Testis (tissue), 2 donors: Measurements from ENCODE around the gene QRFP.

Experiments
- POLR2A ChIP-seq: fragments of 450-650 bp; IDR thresholded peaks from one replicate; pipeline ENCODE4 v1.6.1; 2017; ENCODE audit warnings: antibody characterized with exemption, mild to moderate bottlenecking, moderate library complexity
- TF ChIP-seq, protein P1 (sequence below), 3 experiments: fragments of 450-650 bp in 2 of 3; fragments of 200-600 bp in 1 of 3; sonication (generic) in 1 of 3; IDR thresholded peaks; one replicate each; pipeline ENCODE4 v1.5.1; 2016 to 2019; ENCODE audit warnings: antibody characterized with exemption in 3 of 3, mild to moderate bottlenecking in 2 of 3, moderate library complexity in 1 of 3

DNA sequence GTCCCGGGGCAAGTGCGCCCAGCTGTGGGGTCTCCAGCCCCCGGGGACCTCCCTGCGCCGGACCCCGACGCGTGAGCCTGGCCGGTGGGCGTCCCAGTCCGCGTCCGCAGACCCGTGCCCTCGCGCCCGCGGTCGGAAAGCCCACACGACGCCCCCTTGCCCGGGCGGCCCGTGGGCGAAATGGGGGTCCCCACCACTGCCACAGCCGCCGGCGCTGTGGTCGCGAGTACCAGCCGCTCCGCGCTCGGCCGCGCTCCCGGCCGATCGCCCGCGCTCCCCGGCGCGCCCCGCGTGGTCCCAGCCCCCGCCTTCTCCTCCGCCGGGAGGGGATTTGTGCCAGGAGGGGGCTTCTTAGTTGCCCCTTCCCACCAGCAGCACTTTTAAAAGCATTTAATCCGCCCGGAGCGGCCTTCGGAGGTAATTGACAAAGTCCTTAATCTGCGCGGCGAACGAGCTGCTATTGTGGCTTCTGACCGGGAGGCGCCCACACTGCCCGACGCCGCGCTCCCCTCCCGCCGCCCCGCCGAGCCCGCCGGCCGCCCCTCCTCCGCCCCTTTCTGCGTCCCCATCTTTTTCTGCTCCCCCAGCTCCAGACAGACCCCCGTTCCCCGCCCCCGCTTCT, 42.9 kb upstream of the QRFP start:
- TF ChIP-seq, protein P1, sequence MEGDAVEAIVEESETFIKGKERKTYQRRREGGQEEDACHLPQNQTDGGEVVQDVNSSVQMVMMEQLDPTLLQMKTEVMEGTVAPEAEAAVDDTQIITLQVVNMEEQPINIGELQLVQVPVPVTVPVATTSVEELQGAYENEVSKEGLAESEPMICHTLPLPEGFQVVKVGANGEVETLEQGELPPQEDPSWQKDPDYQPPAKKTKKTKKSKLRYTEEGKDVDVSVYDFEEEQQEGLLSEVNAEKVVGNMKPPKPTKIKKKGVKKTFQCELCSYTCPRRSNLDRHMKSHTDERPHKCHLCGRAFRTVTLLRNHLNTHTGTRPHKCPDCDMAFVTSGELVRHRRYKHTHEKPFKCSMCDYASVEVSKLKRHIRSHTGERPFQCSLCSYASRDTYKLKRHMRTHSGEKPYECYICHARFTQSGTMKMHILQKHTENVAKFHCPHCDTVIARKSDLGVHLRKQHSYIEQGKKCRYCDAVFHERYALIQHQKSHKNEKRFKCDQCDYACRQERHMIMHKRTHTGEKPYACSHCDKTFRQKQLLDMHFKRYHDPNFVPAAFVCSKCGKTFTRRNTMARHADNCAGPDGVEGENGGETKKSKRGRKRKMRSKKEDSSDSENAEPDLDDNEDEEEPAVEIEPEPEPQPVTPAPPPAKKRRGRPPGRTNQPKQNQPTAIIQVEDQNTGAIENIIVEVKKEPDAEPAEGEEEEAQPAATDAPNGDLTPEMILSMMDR (IDR thresholded peaks at IDR 0.05): no peak
- TF ChIP-seq POLR2A: no peak
